T follicular helper cell (primary cell): ENCODE data around the gene ONECUT1.

Experiments used
- DNase-seq: peaks from one replicate; pipeline ENCODE4 v3.0.0-alpha.2; 2020; ENCODE audit warnings: low read depth

Gene ONECUT1

DNA sequence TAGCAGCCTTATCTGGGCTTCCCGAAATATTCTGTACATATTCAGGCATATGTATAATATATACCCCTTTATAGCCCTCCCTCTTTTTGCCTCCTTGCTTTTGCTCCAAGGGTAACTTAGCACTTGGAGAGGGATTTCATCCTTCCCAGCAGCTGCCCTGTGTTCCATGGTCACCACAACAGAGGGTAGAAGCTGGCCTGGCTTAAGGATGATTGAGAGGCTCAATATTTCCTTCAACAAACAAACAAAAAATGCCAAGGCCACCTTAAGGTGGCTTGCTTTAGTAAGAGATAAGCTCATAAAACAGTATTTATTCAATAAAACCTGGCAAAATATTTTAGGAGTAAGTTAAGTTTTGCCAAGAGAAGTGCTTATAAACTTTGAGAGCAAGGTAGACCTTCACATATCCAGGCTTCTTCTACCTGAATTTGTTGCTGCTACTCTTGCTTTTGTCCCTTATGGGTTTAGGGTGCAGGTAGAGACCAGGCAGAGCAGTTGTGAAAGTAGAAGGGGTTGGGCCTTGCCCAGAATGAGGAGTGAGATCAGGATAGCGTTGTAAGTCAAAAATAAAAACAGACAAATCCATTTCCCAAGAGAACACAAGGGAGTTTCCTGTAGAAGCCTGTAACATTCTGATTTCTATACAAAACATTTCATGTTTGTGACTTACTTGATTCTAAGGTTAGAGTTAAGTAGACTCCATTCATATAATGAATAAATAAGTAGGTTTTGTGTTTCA lies 58.2 kb downstream of the ONECUT1 start:
- DNase-seq = no peak

DNA sequence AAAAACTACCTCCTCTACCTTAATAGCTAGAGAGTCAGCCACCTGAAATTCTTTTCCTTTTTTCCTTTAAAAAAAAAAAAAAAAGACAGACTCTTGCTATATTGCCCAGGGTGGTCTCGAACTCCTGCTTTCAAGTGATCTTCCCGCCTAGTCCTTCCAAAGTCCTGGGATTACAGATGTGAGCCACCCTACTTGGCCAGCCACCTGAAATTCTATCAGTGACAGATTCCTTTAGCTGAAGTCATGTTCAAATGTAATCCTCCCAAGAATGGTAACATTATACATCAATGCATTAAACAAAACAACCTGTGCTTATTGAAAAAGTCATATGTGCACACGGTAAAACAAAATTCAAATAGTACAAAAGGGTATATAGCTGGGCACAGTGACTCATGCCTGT lies 59.1 kb downstream of the ONECUT1 start:
- DNase-seq = no peak

DNA sequence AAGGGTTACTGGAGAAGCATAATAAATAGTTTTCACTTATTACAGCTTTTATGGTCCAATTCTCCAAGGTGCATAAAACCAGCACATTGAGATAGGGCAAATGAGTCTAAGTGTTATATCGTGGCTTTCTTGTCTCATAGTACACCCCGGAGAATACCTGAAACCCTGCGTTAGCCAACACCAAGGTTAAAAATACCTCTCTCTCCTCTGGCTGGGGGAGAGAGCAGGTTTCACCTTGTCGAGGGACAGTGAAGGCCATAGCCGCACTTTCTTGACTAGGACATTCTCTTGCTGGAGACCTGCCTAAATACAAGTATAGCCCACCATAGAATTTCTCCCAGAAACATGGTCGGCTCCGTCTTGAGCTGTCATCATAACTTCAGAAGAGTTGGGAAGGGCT lies 59.5 kb downstream of the ONECUT1 start:
- no peak for DNase-seq

DNA sequence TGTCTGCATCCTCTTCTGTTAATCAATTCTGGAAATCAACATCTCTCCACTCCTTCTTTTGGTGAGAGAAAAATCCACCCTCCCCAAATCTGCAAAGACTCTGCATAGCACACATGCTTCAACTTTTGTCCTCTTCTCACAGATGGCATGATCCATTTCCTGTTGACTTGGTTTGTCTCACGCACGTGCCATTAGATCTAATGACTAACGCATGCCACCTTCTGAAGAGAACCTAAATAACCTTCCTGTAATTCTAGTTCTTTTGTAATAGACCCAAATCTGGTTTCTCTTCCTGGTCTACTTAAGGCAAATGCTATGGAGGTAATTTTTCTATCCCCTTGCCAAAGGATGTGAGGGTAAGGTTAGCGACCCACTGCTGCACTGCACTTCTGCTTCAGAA lies 60.0 kb downstream of the ONECUT1 start:
- peak; percentile 31 for DNase-seq

DNA sequence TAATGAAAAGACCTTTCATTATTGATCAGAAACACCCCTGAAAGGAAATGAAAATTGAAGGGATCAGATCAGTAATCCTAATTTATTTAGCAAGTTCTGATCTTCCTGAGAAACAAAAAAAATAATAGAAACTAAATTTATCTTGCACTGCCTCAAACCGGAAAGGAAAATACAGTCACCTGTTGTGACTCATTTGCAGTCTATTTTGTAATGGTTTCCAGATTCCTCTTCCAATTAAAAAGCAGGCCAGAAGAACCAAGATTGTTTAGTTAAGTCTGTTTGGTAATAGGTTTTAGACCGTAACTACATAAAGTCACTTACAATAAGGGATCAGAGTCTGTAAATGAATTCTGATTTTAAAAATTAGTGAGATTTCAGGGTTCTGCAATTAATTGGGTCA lies 61.2 kb downstream of the ONECUT1 start:
- DNase-seq = no peak

DNA sequence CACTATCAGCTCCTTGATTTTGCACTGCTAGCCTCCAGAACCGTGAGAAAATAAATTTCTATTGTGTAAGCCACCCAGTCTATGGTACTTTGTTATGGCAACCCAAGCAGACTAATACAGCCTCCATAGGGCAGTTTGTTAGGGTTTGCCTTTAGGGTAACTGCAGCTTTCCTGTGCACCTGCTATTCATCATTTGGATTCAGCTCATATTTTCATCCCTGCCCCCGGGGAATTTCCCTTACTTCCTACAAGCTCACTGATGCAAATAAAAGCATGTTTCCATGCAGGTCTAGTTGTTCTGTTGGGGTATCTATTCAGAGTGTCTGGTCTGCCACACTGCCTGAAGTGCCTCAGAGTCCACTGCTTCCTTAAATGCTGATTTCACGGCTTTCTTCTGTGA lies 62.3 kb downstream of the ONECUT1 start:
- no peak for DNase-seq

DNA sequence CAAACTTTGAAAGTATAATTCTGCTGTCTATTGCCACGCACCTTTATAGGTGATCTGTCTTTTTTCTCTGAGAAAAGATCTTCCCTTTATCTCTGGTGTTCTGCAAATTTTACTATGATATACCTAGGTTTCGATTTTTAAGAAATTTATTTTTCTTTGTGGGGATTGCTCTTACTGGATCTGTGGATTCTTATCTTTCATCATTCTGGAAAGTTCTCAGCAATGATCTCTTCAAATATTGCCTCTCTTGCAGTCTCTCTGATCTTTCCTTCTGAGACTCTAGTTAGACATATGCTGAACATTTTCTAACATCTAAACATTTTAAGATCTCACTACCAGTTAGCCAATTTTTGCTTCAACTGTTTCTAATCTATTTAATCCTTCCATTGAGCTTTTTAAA lies 63.9 kb downstream of the ONECUT1 start:
- DNase-seq = no peak

DNA sequence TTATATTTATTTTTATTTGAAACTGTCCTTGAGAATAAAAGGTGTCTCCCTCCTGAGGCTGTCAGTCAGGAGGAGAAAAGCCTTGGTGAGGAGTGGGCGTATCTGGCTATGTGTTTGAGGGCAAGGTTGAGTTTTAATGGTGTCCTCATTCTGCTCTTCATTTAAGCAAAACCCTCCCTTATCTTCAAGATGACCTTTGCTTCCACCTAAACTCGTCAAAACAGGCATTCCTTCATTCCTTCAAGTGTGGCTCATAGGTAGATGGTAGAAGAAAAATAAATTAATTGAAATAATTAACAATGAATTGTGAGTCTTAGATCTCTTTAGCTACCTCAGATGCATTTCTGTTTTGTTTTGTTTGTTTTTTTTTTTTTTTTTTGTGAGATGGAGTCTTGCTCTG lies 71.6 kb downstream of the ONECUT1 start:
- DNase-seq = no peak

DNA sequence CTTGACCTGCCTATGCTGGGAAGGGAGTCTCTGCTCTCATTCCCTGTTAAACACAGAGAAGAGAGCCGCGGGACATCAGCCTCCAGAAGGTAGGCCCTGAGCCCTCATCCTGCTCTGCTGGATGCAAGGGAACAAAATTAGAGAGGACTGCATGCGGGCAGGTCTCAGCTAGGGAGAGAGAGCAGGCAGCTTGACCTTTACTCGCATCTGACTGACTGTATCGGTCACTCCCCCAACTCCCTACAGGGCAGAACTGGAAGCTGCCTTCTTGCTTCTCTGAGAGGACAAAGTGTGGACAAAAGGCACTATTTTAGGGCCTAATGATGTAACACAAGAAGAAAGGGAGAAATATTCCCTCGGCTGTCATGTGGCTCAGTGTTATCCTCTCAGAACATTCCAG lies 72.2 kb downstream of the ONECUT1 start:
- DNase-seq = no peak

DNA sequence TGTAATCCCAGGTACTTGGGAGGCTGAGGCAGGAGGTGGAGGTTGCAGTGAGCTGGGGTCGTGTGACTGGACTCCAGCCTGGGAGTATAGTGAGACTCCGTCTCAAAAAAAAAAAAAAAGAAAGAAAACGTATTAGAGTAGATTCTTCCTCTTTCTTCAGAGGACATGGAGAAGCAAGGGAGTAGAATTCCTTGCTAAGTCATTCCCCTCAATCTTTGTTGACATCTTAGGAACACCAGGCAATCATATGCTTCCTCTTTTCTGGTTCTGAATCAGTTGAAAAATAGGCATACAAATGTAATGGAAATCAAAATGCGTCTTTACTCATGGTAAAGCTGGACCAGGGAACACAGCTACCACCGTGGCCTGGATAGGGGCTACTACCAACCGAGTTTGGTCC lies 72.7 kb downstream of the ONECUT1 start:
- no peak for DNase-seq

DNA sequence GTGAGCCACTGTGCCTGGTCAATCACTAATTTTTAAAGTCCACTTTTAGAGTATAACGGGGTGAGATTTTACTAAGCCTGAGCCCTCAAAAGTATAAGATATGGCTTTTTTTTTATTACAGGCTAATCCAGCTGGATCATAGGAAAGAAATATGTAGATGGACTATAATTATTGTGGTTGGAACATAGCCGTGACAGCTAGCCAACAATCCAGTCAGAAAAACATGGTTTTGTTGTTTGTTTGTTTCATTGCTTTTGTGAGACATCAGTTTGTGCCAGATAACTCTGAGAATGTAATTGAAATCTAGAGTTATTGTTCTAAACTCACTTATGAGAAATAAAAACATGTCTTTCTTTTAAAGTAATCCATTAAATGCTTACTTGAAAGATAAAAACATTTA lies 73.6 kb downstream of the ONECUT1 start:
- DNase-seq = no peak

DNA sequence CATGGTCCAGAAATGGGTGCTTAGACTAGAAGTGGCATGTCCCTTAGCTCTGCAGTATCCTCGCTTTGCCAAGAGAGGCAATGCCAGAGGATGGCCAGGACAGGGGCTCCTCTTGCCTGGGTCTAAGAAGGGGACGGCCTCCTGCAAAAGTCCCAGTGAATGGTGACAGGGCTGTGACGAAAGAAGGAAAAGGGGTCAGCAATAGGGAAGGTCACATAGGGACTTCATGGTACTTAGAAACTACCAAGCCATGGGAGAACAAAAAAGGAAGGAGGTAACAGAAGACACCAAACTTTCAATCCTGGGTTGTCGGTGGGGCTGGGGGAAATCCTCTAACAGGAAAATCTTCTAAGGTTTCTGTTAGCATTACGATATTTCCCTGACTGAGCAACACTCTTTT lies 74.7 kb downstream of the ONECUT1 start:
- DNase-seq = no peak

DNA sequence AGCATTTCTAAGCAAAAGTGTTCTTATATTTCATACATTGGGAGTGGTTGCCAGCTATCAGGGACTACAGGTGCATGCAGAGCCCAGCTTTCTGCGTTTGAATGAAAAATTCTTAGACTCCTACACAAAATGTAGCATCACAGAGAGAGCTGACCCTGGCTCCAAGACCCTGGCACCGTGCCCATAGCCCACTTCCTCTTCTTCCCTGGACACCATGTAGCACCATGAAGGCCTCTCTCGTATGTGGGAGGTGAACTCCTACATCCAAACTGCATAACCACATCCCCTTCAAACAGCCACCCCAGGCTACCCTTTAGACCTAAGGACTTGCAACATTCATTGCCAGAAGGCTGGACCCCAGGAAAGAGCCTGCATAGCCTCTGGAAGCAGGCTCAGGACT lies 75.2 kb downstream of the ONECUT1 start:
- DNase-seq = no peak

DNA sequence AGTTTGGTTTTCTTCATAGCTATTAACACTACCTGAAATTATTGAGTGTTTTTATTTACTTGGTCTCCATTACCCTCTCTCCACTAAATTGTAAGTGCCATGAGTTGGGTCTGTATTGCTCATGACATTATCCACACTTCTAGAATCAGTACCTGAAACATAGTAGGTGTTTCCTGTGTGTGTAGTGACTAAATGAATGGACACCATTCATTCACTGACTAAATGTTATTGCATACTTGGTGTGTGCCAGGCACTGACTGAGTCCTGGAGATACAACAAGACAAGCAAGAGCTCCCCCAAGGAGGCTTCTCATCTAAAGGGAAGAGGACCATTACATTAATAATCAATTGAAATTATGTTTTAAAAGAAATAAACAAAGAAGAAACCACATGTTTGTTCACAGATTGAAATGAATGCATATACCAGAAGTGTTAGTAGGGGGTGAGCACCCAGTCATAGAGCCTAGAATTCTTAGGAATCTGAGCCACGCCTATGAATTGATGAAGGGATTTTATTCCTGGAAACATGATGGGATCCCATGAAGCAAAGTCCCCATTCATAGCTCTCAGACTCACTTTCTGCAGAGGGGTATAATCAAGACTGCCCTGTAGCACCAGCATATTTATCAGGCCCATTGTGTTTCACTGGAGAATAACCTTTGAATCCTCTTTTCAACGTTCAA lies 79.3 kb downstream of the ONECUT1 start:
- DNase-seq = no peak

DNA sequence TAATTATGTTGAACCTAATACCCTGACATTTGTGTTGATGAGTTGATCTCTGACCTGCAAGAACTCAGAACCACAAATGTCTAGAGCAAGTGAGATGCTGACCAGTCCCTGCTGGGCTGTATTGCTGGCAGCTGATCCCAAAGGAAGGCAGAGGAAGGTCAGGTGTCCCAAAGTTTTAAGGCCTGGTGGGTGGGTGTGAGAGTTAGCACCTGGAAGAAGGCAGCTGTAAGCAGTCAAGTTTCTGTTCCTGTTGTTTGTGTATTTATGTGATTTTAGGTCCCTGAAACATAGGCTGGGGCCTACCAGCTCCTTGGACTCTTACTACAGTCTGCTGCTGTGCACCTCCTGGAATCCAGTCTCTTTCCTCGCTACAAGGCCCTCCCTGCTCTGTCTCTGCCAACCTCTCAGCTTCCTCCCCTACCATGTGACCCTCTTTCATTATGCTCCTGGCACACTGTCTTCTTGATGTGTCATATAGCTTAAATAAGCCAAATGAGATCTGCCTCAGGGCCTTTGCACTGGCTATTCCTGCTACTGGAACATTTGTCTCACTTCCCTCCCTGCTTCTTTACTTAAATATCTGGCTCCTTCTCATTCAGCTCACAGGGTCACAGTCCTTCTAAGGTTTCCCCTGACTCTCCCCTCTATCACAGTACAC lies 80.0 kb downstream of the ONECUT1 start:
- DNase-seq = no peak

DNA sequence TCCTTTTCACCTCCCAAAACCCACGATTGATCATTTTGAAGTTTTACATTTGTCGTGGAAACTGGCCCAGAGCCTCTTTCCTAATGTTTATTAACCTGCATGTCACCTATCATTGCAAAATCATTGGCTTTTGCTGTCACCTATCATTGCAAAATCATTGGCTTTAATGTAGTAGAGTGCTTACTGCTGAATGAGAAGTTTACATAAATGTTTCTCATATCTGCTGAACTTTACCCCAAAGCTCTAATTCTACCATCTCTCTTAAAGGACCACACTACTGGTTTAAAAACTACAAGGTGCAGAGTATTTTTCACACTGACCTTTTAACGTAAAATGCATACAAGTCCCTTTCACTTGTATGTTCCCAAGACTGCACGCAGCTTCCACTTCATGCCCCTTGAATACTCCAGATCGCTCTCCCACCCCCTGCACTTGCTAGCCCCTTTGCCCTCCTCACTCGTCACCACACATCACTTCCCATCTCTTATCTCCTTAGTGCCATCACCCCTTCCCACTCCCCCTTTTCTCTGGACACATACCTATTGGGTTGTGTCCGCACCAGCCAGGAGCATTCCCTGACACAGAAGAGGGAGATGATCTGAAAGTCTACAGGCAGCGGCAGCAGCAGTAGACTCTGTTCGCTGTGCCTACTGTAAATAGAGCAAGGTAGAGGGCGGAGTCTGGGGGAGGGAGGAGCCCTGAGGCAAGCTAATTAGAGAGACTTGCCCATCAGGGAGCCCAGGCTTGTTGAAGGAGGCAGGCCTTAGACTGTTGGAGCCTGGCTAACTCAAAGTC lies 80.8 kb downstream of the ONECUT1 start:
- no peak for DNase-seq
